Inflammatory macrophage (primary cell): ENCODE measurements around the gene N4BP2.

Experiments used
- DNase-seq, 2 donors: peaks; one replicate each; pipeline ENCODE4 v3.0.0-alpha.2; 2020 to 2022

Gene N4BP2

GRCh38 chr4:40193016-40193571 lies 136.4 kb downstream of the N4BP2 start:
- DNase-seq, result no peak

DNA sequence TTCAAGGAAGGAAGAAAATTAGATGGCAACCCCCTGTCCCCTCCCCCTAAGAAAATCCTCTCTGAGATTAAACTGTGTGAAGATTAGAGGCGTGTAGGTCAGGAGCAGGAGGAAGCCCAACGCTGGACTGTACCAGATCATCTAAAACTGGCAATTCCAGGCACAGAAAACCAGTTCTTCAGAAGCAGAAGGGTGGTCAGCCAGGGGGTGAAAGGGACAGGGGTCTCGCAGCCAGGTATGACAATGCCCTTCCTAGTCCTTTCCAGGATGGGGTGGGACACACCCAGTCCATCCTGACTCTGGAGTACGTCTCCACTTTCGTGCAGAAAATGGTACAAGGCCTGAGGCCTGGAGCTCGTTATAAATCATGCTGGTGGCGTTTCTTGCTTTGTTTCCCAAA lies 136.9 kb downstream of the N4BP2 start:
- no peak for DNase-seq

DNA sequence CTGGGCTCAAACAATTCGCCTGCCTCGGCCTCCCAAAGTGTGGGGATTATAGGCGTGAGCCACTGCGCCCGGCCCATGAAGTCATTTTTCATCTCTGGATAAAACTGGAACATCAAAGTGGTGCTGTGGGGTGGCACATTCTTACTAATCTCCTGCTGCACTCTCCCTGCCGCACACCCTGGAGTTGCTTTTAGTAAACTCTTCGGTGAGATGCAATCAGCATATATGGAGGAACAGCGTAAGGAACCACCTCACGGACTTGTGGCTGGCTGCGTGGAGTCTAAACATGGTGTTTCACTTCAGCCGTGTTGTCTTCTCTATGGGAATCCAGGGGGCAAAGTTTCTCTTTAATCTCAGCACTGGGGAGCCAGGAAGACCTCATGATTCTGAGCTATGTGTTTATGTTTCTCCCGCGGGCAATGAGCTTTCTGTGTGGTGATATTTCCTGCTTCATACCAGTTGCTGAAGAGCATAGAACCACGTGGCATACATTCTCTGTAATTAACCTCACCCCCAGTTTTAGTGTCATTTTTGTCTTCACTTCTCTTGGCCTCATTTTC lies 138.0 kb downstream of the N4BP2 start:
- no peak for DNase-seq

DNA sequence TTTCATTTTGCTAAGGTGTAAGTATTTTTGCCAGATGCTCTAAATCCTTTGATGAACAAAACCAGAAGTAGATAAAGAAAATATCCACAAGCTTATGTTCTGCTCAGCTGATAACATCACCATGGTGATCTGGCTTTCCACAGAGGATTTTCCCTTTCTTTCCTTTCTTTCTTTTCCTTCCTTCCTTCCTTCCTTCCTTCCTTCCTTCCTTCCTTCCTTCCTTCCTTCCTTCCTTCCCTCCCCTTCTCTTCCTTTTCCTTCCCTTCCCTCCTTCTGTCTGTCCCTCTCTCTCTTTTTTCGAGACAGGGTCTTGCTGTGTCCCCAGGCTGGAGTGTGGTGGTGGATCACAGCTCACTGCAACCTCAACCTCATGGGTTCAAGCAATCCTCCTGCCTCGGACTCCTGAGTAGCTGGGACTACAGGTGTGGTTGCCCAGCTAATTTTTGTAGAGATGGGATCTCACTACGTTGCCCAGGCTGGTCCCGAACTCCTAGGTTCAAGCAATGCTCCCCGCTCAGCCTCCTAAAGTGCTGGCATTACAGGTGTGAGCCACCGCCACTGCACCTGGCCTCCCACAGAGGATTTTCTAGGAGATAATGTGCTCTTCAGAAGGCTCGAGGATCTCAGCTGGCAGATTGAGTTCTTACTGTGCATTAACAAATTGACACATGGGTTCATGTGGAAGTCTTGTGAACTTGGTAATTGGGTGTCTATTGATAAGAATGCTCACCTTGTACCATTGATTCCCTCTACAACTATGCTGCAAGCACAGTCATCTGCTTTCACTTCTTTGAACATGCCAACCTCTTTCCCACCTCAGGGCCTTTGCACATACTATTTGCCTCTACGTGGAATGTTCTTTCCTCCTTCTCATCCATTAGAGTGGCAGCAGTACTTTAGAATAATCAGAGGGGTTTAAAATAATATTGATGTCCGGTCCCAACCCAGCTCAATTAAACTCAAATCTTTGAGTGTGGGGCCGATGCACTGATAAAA lies 138.8 kb downstream of the N4BP2 start:
- DNase-seq, result no peak

GRCh38 chr4:40196272-40196671 lies 139.6 kb downstream of the N4BP2 start:
- DNase-seq, result no peak

DNA sequence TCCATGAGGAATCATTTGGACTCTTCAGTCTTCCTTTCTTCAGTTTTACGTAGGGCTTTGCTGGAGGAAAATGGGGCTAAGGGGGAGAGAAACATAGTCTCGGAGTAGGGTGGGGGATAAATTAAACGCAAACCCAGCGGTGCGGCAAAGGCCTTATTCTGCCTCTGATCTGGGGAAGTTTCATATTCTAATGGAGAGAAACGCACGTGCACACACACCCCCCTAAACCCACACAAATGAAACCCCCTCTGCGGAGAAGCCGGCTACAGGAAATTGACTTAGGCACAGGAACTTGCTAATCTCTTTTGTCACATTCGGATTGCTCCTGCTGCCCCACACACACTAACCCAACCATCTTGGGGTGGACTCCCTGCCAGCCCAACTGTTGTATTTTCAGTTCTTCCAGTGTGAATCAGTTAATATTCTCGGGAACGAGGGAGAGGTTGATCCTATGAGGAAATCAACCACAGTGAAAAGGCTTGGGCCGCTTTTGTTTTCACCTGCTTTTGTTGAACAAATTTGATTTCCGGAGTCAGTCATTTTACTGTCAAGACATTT lies 140.2 kb downstream of the N4BP2 start, which contains the start of gene RHOH:
Gene RHOH, plus strand, starts transcription at position 308 of the 558 bp plus-strand sequence. CDS start 46,356 bp downstream, outside the sequence.
- DNase-seq, result peak in 1 of 2 donors; percentile 20

DNA sequence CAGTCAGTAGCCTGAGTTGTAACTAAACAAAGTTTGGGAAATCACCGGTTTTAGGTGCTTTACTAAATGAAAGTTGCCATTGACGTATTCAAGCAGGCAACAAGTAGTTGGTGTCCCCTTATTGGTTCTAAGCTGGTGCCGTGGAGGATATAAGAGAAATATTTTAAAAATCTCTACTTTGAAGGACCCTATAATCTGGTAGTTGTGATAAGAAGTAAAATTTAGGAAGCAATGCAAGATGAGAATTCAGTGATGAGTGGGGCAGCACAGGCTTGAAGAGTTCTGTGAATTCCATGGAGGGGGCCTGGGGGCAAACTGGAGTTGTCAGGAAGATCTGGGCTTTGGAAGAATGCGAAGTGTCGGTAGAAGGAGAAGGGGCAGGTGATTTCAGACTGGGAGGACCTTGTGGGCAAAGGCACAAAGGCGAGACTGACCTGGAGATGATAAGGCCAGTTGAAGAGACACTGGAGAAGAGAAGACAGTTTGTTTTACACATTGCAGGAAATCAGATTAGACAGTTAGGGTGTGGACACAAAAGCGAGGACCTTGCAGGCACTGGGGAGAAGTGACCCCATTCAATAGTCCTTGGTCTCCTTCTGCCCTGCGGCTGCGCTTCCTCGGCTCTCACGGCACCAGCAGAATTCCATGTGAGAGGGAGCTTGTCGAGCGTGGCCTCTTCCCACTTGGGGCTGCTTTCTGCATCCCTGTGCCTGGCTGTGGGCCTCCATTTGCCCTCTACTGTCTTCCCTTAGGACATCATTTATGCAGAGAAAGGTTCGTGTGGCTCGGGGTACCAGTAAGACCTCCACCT lies 141.4 kb downstream of the N4BP2 start:
- no peak for DNase-seq

- no peak for DNase-seq
These were observed 142.6 kb downstream of the N4BP2 start for GRCh38 chr4:40199179-40199670.

- peak; percentile 66 to 74 for DNase-seq
These were observed 143.6 kb downstream of the N4BP2 start for GRCh38 chr4:40199999-40200874.

GRCh38 chr4:40200875-40201801 lies 144.5 kb downstream of the N4BP2 start:
- peak; percentile 41 to 61 for DNase-seq

- no peak for DNase-seq
These were observed 145.2 kb downstream of the N4BP2 start for GRCh38 chr4:40201898-40202297.

DNA sequence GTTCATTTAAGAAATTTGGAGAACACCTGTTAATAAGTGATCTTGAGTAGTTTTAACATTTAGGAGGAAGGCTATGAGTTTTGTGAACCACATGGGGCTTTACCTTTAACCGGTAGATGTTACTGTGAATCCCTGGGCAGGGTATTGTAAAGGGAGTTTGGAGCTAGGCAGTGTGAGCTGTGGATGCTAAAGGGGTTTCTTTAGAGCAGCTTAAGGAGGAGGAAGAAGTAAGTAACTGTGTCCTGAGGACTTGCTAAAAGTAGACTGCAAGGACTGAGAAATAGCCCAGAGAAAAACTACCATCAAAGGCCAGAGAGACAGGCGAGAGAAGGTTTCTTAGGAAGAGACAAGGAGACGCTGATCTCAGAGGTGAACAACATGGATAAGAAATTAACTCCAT lies 145.8 kb downstream of the N4BP2 start:
- DNase-seq, result no peak

DNA sequence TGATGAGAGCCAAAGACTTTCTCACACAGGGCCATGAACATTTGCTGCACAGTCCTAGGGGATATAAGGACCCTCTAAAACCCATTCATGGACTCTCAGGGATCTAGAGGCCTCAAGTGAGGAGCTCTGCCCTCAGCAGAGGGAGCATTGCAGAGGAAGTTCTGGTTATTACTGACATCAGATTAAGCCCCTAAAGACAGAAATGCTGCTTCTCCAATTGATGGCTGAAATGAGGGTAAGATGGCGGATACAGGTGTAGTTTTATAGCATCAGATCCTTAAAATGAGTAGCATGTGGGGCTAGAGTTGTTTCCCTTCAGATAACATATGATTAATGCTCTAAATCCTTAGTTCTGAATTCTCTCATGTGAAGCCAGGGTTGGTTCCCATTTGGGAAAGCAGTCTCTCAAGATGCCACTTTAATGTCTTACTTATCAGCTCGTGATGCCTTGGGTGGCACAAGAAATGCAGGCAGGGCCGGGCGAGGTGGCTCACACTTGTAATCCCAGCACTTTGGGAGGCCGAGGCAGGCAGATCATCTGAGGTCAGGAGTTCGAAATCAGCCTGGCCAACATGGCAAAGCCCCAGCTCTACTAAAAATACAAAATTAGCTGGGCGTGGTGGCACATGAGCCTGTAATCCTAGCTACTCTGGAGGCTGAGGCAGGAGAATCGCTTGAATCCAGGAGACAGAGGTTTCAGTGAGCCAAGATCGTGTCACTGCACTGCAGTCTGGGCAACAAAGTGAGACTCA lies 148.0 kb downstream of the N4BP2 start:
- no peak for DNase-seq

GRCh38 chr4:40205259-40206198 lies 148.9 kb downstream of the N4BP2 start:
- DNase-seq, result peak; percentile 77 to 81

DNA sequence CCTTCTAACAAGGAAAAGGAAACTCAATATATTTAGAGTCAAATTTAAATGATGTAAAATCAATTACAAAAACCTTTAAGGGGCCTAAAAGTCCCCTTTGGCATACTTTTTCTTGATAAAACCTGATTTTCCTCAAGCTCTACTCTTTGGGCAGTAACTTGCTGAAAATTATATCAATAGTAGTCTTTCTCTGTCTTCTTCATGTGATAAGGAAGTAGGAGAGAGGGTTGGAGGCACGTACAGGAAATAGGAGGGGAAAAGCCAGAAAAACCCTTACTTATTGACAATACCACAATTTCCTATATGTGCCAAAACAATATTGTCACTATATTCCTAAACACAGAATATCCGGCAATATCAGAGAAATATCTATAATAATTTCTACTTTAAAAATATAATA lies 149.8 kb downstream of the N4BP2 start:
- DNase-seq, result peak in 1 of 2 donors; percentile 26
